HG02852 (cell line): ENCODE results near the gene SMIM10L2A.
"Not testable (repeated sequence)": the region's sequence is repeated elsewhere in the genome, so short reads cannot be mapped to it uniquely, and the experiment has no call there.

ENCODE experiments used
- ATAC-seq: cut with Tn5 transposase; IDR thresholded peaks from one replicate; pipeline ENCODE4 v1.9.1; 2021; ENCODE audit warnings: mild to moderate bottlenecking, moderate library complexity; ENCODE audit not compliant: unreplicated experiment

The SMIM10L2A gene

GRCh38 chrX:135421932-135422809 is at the start of gene SMIM10L2A:
Gene SMIM10L2A, plus strand, starts transcription at chrX:135421944. Its CDS starts 188 bp downstream, at chrX:135422132.
- ATAC-seq = peak; percentile 39

- ATAC-seq = no peak
These were observed 48.4 kb upstream of the SMIM10L2A start for GRCh38 chrX:135373357-135373756.

GRCh38 chrX:135382260-135382659 is 39.5 kb upstream of the SMIM10L2A start:
- ATAC-seq = no peak

- ATAC-seq = no peak
These were observed 38.5 kb upstream of the SMIM10L2A start for GRCh38 chrX:135383249-135383648.

- ATAC-seq = peak; percentile 64
These were observed 37.4 kb upstream of the SMIM10L2A start for GRCh38 chrX:135384161-135384836.

GRCh38 chrX:135388841-135389240 is 32.9 kb upstream of the SMIM10L2A start:
- no peak for ATAC-seq

GRCh38 chrX:135389243-135389642 is 32.5 kb upstream of the SMIM10L2A start:
- no peak for ATAC-seq

GRCh38 chrX:135389717-135390116 is 32.0 kb upstream of the SMIM10L2A start:
- no peak for ATAC-seq

- no peak for ATAC-seq
These were observed 30.0 kb upstream of the SMIM10L2A start for GRCh38 chrX:135391734-135392133.

- ATAC-seq = no peak
These were observed 28.7 kb upstream of the SMIM10L2A start for GRCh38 chrX:135393051-135393450.

- no peak for ATAC-seq
These were observed 26.7 kb upstream of the SMIM10L2A start for GRCh38 chrX:135395064-135395463.

GRCh38 chrX:135396109-135396508 is 25.6 kb upstream of the SMIM10L2A start:
- ATAC-seq = no peak

GRCh38 chrX:135396566-135396965 is 25.2 kb upstream of the SMIM10L2A start:
- no peak for ATAC-seq

- no peak for ATAC-seq
These were observed 24.1 kb upstream of the SMIM10L2A start for GRCh38 chrX:135397652-135398051.

- no peak for ATAC-seq
These were observed 18.4 kb upstream of the SMIM10L2A start for GRCh38 chrX:135403374-135403773.

GRCh38 chrX:135406428-135406827 is 15.3 kb upstream of the SMIM10L2A start:
- not testable (repeated sequence) for ATAC-seq

GRCh38 chrX:135408794-135409193 is 12.9 kb upstream of the SMIM10L2A start:
- no peak for ATAC-seq

GRCh38 chrX:135410861-135411627 is 10.7 kb upstream of the SMIM10L2A start:
- no peak for ATAC-seq

GRCh38 chrX:135411893-135412292 is 9.9 kb upstream of the SMIM10L2A start:
- no peak for ATAC-seq

- ATAC-seq = no peak
These were observed 5.2 kb upstream of the SMIM10L2A start for GRCh38 chrX:135416546-135416945.

GRCh38 chrX:135420831-135421230 is 913 bp upstream of the SMIM10L2A start:
- ATAC-seq = no peak
